Neural cell (in vitro differentiated cells): Measurements from ENCODE around the gene DSC3.

Experiments used
- CTCF ChIP-seq: fragments of 450-650 bp; IDR thresholded peaks from 2 replicates; pipeline ENCODE4 v1.5.1; 2014; ENCODE audit warnings: antibody characterized with exemption, mild to moderate bottlenecking, moderate library complexity; ENCODE audit not compliant: poor library complexity, severe bottlenecking
- EP300 ChIP-seq: fragments of 450-650 bp; conservative IDR thresholded peaks from 2 replicates; pipeline ENCODE4 v1.6.1; 2014; ENCODE audit warnings: antibody characterized with exemption, mild to moderate bottlenecking, moderate library complexity; ENCODE audit not compliant: poor library complexity, severe bottlenecking
- EZH2 ChIP-seq: fragments of 200-600, 300-800 bp; shearing (Covaris generic), sonication (generic); IDR thresholded peaks from 2 replicates; pipeline ENCODE4 v1.6.1; 2014; ENCODE audit warnings: antibody characterized with exemption, low read length, borderline replicate concordance, mild to moderate bottlenecking; ENCODE audit not compliant: insufficient read depth, poor library complexity, severe bottlenecking
- POLR2AphosphoS5 ChIP-seq: IDR thresholded peaks from 2 replicates; pipeline ENCODE4 v1.6.1; 2012
- RAD21 ChIP-seq: fragments of 450-650 bp; conservative IDR thresholded peaks from 2 replicates; pipeline ENCODE4 v1.6.1; 2014; ENCODE audit warnings: antibody characterized with exemption, mild to moderate bottlenecking, moderate library complexity
- SMC3 ChIP-seq: fragments of 450-650 bp; conservative IDR thresholded peaks from 2 replicates; pipeline ENCODE4 v1.6.1; 2014; ENCODE audit warnings: antibody characterized with exemption, mild to moderate bottlenecking, moderate library complexity; ENCODE audit not compliant: poor library complexity
- TAF1 ChIP-seq: IDR thresholded peaks from 2 replicates; pipeline ENCODE4 v1.6.1; 2012; ENCODE audit warnings: low read depth
- TF ChIP-seq, protein P1 (sequence below): IDR thresholded peaks from 2 replicates; pipeline ENCODE4 v1.6.1; 2012; ENCODE audit warnings: borderline replicate concordance

DNA sequence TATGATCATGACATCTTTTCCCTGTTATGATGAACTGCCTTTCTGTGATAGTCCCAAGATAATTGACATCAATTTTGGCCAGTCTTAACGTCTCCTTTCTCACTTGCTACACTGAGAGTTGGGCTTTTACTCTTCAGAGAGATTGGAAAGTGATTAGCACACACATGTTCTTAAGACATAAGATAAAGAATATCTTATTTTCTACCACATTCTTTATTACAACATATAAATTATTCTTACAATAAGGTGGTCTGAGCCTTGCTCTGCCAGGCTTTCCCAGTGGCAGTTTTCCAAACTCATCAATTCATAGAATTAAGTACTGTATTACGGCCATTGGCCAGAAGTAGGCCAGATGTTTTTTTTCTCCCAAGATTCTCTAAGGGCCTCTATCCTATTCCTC is 5.7 kb upstream of the DSC3 start:
- TF ChIP-seq CTCF (no peak), RAD21 (no peak), EZH2 (no peak), SMC3 (no peak), EP300 (no peak), POLR2AphosphoS5 (no peak), TAF1 (no peak)
- TF ChIP-seq, protein P1, sequence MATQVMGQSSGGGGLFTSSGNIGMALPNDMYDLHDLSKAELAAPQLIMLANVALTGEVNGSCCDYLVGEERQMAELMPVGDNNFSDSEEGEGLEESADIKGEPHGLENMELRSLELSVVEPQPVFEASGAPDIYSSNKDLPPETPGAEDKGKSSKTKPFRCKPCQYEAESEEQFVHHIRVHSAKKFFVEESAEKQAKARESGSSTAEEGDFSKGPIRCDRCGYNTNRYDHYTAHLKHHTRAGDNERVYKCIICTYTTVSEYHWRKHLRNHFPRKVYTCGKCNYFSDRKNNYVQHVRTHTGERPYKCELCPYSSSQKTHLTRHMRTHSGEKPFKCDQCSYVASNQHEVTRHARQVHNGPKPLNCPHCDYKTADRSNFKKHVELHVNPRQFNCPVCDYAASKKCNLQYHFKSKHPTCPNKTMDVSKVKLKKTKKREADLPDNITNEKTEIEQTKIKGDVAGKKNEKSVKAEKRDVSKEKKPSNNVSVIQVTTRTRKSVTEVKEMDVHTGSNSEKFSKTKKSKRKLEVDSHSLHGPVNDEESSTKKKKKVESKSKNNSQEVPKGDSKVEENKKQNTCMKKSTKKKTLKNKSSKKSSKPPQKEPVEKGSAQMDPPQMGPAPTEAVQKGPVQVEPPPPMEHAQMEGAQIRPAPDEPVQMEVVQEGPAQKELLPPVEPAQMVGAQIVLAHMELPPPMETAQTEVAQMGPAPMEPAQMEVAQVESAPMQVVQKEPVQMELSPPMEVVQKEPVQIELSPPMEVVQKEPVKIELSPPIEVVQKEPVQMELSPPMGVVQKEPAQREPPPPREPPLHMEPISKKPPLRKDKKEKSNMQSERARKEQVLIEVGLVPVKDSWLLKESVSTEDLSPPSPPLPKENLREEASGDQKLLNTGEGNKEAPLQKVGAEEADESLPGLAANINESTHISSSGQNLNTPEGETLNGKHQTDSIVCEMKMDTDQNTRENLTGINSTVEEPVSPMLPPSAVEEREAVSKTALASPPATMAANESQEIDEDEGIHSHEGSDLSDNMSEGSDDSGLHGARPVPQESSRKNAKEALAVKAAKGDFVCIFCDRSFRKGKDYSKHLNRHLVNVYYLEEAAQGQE: no peak
